ENCODE data around the gene COBLL1.
A peak's percentile ranks its signal among the peaks of the same experiment; 100 is the strongest.

COBLL1 gene

GRCh38 chr2:164796999-164797398 lies 44.6 kb downstream of the COBLL1 start:
- Histone ChIP-seq H3K36me3 (replicated peaks; ENCODE audit: low read depth, low read length) (no peaks in the 10 kb centered on the region), H3K4me1 (ENCODE audit: low read length) (peaks cover 47% of the 10 kb centered on the region), H3K9me3 (ENCODE audit: insufficient read depth, low read length) (no peaks in the 10 kb centered on the region), H3K27me3 (ENCODE audit: low read depth, low read length) (no peaks in the 10 kb centered on the region), H4K20me1 (ENCODE audit: insufficient read depth, low read length) (no peaks in the 10 kb centered on the region), H3K9ac (ENCODE audit: low read length) (peak overlapping the region; percentile 46), H2AFZ (ENCODE audit: low read depth, low read length) (peak overlapping the region; percentile 60), H3K79me2 (ENCODE audit: low read length) (peaks cover 3% of the 10 kb centered on the region; the same call in 1 of the 2 replicates), H3K4me2 (ENCODE audit: low read length) (peak overlapping the region; percentile 76), H3K27ac (ENCODE audit: low read length) (peak overlapping the region; percentile 23), H3K4me3 (ENCODE audit: low read length) (peak overlapping the region; percentile 65)
- TF ChIP-seq CTCF (IDR thresholded peaks at IDR 0.05; ENCODE audit: low read depth, low read length) (no peak), EZH2phosphoT487 (IDR thresholded peaks at IDR 0.05; ENCODE audit: low read depth) (no peak)

GRCh38 chr2:164794432-164795231 lies 47.0 kb downstream of the COBLL1 start:
- no peak overlapping the region for H3K9ac ChIP-seq (ENCODE audit: low read length)
- no peak overlapping the region for H3K4me2 ChIP-seq (ENCODE audit: low read length)
- H3K4me1 ChIP-seq (ENCODE audit: low read length): peaks cover 39% of the 10 kb centered on the region
- no peaks in the 10 kb centered on the region for H4K20me1 ChIP-seq (ENCODE audit: insufficient read depth, low read length)
- H3K9me3 ChIP-seq (ENCODE audit: insufficient read depth, low read length): no peaks in the 10 kb centered on the region
- no peak overlapping the region for H3K27ac ChIP-seq (ENCODE audit: low read length)
- H3K36me3 ChIP-seq (replicated peaks; ENCODE audit: low read depth, low read length): no peaks in the 10 kb centered on the region
- H3K79me2 ChIP-seq (ENCODE audit: low read length): no peaks in the 10 kb centered on the region; the same call in 1 of the 2 replicates
- H3K27me3 ChIP-seq (ENCODE audit: low read depth, low read length): no peaks in the 10 kb centered on the region
- no peak overlapping the region for H2AFZ ChIP-seq (ENCODE audit: low read depth, low read length)
- H3K4me3 ChIP-seq (ENCODE audit: low read length): no peak overlapping the region
- no peak for TF ChIP-seq CTCF (IDR thresholded peaks at IDR 0.05; ENCODE audit: low read depth, low read length)
- TF ChIP-seq EZH2phosphoT487 (IDR thresholded peaks at IDR 0.05; ENCODE audit: low read depth): no peak

GRCh38 chr2:164794016-164794415 lies 47.6 kb downstream of the COBLL1 start:
- Histone ChIP-seq H3K27me3 (ENCODE audit: low read depth, low read length) (no peaks in the 10 kb centered on the region), H3K27ac (ENCODE audit: low read length) (no peak overlapping the region)
- TF ChIP-seq CTCF (IDR thresholded peaks at IDR 0.05; ENCODE audit: low read depth, low read length) (no peak), EZH2phosphoT487 (IDR thresholded peaks at IDR 0.05; ENCODE audit: low read depth) (no peak)

GRCh38 chr2:164793529-164793928 lies 48.1 kb downstream of the COBLL1 start:
- H3K9me3 ChIP-seq (ENCODE audit: insufficient read depth, low read length): no peaks in the 10 kb centered on the region
- no peaks in the 10 kb centered on the region for H3K36me3 ChIP-seq (replicated peaks; ENCODE audit: low read depth, low read length)
- H3K4me3 ChIP-seq (ENCODE audit: low read length): no peak overlapping the region
- no peak overlapping the region for H3K9ac ChIP-seq (ENCODE audit: low read length)
- H4K20me1 ChIP-seq (ENCODE audit: insufficient read depth, low read length): no peaks in the 10 kb centered on the region
- peaks cover 44% of the 10 kb centered on the region for H3K4me1 ChIP-seq (ENCODE audit: low read length)
- no peaks in the 10 kb centered on the region for H3K27me3 ChIP-seq (ENCODE audit: low read depth, low read length)
- no peak overlapping the region for H2AFZ ChIP-seq (ENCODE audit: low read depth, low read length)
- no peaks in the 10 kb centered on the region; the same call in 1 of the 2 replicates for H3K79me2 ChIP-seq (ENCODE audit: low read length)
- H3K4me2 ChIP-seq (ENCODE audit: low read length): no peak overlapping the region
- TF ChIP-seq CTCF (IDR thresholded peaks at IDR 0.05; ENCODE audit: low read depth, low read length) (no peak), EZH2phosphoT487 (IDR thresholded peaks at IDR 0.05; ENCODE audit: low read depth) (no peak)
- no peak overlapping the region for H3K27ac ChIP-seq (ENCODE audit: low read length)

More at GRCh38 chr2:164794016-164794415, 47.6 kb downstream of the COBLL1 start:
- peaks cover 44% of the 10 kb centered on the region for H3K4me1 ChIP-seq (ENCODE audit: low read length)
- no peaks in the 10 kb centered on the region for H3K36me3 ChIP-seq (replicated peaks; ENCODE audit: low read depth, low read length)
- no peak overlapping the region for H2AFZ ChIP-seq (ENCODE audit: low read depth, low read length)
- no peak overlapping the region for H3K4me2 ChIP-seq (ENCODE audit: low read length)
- H3K79me2 ChIP-seq (ENCODE audit: low read length): no peaks in the 10 kb centered on the region; the same call in 1 of the 2 replicates
- H3K4me3 ChIP-seq (ENCODE audit: low read length): no peak overlapping the region
- H3K9me3 ChIP-seq (ENCODE audit: insufficient read depth, low read length): no peaks in the 10 kb centered on the region
- H3K9ac ChIP-seq (ENCODE audit: low read length): no peak overlapping the region
- no peaks in the 10 kb centered on the region for H4K20me1 ChIP-seq (ENCODE audit: insufficient read depth, low read length)
